Osteocyte (in vitro differentiated cells): Measurements from ENCODE around the gene XYLB. TPM values are rescaled to one million over a fixed set of nuclear protein-coding genes. Genes with fewer than 3 reads are reported as not detected.

Experiments
- DNase-seq: peaks from one replicate; pipeline ENCODE4 v3.0.0; 2021; ENCODE audit warnings: mixed read lengths; ENCODE audit not compliant: unreplicated experiment; ENCODE audit errors: extremely low spot score
- H3K27ac Mint-ChIP-seq: one replicate; pipeline ENCODE4 v1.8.0; 2021; ENCODE audit warnings: mild to moderate bottlenecking, mixed read lengths; ENCODE audit not compliant: unreplicated experiment
- H3K27me3 Mint-ChIP-seq: one replicate; pipeline ENCODE4 v1.8.0; 2021; ENCODE audit warnings: mixed read lengths; ENCODE audit not compliant: unreplicated experiment
- H3K36me3 Mint-ChIP-seq: one replicate; pipeline ENCODE4 v1.8.0; 2021; ENCODE audit warnings: mixed read lengths; ENCODE audit not compliant: unreplicated experiment
- H3K4me1 Mint-ChIP-seq: one replicate; pipeline ENCODE4 v1.8.0; 2021; ENCODE audit warnings: mixed read lengths; ENCODE audit not compliant: unreplicated experiment
- H3K4me3 Mint-ChIP-seq: one replicate; pipeline ENCODE4 v1.8.0; 2021; ENCODE audit warnings: mild to moderate bottlenecking, moderate library complexity, mixed read lengths; ENCODE audit not compliant: unreplicated experiment
- H3K9me3 Mint-ChIP-seq: one replicate; pipeline ENCODE4 v1.8.0; 2021; ENCODE audit warnings: mixed read lengths; ENCODE audit not compliant: unreplicated experiment
- total RNA-seq: library from RNA; stranded (reverse); gene quantifications from 2 replicates; pipeline ENCODE4 v1.2.1, GENCODE V29; 2021
- TF ChIP-seq, protein P1 (sequence below): fragments of 200-600 bp; sonication (generic); IDR thresholded peaks from 2 replicates; pipeline ENCODE4 v1.5.0; 2021; ENCODE audit warnings: antibody characterized with exemption, mild to moderate bottlenecking, moderate library complexity

XYLB gene
- total RNA-seq, 1 donor from 2014 or later: 6.3 TPM

DNA sequence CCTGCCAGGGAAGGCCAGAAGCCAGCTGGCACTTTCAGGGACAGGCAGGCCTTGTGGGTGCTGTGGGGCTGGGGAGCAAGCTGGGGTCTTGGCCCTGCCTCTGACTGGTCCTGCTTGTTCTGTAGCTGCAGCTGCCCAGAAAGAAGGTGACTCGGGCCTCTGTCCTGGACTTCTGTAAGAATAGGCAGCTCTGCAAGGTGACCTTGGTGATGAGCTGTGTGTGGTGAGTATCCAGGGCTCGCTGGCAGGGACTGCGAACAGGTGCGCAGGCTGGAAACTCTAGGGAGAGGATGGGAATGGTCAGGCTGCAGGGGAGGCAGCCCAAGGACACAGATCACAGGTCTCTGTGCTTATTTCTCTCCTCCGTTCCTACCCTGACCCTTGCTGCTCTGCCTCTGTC is 33.3 kb upstream of the XYLB start:
- Mint-ChIP-seq H3K27me3 (no peaks in the 10 kb centered on the region), H3K36me3 (no peaks in the 10 kb centered on the region), H3K4me3 (no peak overlapping the region), H3K9me3 (no peaks in the 10 kb centered on the region), H3K4me1 (no peaks in the 10 kb centered on the region), H3K27ac (no peak overlapping the region)
- TF ChIP-seq, protein P1, sequence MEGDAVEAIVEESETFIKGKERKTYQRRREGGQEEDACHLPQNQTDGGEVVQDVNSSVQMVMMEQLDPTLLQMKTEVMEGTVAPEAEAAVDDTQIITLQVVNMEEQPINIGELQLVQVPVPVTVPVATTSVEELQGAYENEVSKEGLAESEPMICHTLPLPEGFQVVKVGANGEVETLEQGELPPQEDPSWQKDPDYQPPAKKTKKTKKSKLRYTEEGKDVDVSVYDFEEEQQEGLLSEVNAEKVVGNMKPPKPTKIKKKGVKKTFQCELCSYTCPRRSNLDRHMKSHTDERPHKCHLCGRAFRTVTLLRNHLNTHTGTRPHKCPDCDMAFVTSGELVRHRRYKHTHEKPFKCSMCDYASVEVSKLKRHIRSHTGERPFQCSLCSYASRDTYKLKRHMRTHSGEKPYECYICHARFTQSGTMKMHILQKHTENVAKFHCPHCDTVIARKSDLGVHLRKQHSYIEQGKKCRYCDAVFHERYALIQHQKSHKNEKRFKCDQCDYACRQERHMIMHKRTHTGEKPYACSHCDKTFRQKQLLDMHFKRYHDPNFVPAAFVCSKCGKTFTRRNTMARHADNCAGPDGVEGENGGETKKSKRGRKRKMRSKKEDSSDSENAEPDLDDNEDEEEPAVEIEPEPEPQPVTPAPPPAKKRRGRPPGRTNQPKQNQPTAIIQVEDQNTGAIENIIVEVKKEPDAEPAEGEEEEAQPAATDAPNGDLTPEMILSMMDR: no peak
- DNase-seq: peak; percentile 81

DNA sequence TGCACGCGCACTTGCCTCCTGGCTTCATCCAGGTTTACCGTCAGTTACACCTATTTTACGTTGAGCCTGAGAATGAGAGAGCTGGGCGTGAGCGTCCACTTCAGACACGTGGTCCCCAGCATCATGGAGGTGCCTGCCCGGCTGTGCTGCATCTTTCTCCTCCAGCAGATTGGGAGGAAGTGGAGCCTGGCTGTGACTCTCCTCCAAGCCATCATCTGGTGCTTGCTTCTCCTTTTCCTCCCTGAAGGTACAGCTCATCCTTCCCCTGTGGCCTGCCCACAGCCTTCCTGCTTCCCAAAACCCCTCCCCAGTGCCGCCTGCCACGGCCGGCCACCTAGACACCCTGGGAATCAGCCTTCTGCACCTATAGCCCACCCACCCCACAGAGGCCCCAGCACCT is 32.9 kb upstream of the XYLB start:
- H3K4me1 Mint-ChIP-seq: no peaks in the 10 kb centered on the region
- H3K36me3 Mint-ChIP-seq: no peaks in the 10 kb centered on the region
- no peak overlapping the region for H3K4me3 Mint-ChIP-seq
- H3K9me3 Mint-ChIP-seq: no peaks in the 10 kb centered on the region
- peak; percentile 59 for DNase-seq
- TF ChIP-seq, protein P1: no peak
- no peaks in the 10 kb centered on the region for H3K27me3 Mint-ChIP-seq
- no peak overlapping the region for H3K27ac Mint-ChIP-seq

DNA sequence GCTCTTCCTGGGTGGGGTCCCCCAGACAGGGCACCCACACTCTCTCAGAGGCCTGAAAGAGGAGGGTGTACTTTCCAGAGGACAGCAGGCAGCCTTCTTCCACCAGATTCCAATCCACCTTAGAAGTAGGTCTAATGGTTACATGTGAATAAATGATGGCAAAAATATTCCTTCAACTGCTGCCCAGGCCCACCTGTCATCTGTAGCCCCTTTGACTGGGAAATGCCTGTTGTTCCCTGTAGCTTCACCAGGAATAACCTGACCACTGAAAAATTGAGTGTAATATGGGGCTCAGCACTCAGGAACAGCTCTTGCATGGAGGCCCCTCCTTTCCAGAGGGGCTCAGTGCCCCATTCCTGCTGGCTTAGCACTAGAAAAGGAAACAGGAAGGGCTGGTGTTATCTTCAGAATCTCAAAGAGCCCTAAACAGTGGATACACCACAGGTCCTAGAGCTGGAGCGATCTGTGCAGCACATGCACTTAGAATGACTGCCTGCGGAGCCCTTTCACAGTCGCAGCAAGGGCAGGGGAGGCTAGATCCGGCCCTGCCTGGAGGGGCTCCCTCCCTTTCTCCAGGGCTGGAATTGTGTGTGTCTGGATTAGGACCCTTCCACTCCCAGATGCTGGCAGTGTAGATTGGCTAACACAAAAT is 32.3 kb upstream of the XYLB start:
- Mint-ChIP-seq H3K4me1 (no peaks in the 10 kb centered on the region), H3K36me3 (no peaks in the 10 kb centered on the region), H3K27ac (no peak overlapping the region), H3K9me3 (no peaks in the 10 kb centered on the region), H3K27me3 (no peaks in the 10 kb centered on the region), H3K4me3 (no peak overlapping the region)
- TF ChIP-seq, protein P1: no peak
- DNase-seq: peak; percentile 59

DNA sequence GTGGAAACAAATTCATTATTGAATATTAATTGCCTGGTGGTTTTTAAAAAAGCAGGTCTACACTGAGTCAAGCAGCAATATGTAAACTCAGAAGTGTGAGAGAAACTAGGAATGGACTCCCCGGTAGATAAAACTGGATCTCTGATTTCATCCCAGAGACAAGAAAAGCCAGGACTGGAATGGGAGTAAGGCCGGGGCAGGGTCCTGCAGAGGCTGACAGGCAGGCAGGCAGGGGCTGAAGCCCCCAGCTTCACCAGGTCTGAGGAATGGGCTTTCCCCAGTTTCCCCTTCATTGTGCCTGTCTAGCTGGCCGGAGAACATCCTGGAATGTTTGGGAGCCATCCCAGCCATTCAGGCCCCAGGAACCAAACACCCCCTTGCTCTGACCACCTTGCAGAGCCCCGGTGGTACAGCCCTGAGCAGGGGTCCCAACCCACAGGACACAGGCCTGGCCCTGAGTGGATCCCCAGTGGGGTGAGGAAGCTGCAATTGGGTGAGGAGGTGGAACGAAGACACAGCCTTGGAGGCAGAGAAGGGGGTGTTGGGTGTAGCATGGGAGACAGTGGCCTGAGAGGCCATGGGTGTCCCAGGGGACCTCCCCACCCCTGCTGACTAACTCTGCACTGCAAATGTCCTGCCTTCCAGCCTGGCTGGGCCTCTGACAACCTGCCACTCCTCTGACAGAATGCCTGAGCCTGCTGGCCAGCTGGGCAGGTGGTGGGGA is 31.7 kb upstream of the XYLB start:
- no peaks in the 10 kb centered on the region for H3K27me3 Mint-ChIP-seq
- peak; percentile 70 for DNase-seq
- TF ChIP-seq, protein P1: no peak

DNA sequence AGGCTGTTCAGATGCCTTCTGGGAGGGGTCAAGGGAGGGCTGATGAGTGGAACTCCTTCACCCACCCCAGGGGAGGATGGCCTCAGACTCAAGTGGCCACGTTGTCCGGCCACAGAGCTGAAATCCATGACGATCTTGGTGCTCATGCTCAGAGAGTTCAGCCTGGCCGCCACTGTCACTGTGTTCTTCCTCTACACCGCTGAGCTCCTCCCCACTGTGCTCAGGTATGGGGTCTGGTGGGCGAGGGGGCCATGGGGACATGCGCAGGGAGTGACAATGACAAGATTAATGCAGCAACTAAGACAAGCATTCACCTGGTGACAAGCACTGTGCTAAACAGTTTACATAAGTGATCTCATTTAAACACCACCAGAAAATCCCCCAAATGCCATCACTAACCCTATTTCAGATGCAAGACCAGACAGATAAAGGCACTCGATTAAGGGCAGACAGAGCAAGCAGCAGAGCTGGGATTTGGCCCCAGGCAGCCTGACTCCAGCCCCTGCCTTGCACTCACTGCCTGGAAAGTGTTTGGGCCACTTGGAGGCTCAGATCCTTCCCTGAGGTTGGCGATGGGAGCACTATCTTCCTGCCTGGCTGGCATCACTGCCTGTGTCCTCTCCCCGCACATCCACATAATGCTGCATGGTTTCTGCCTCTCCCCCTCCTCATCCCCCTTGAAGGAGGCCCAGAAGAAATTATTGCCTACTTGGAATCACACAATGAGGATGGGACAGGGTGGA is 30.9 kb upstream of the XYLB start:
- no peaks in the 10 kb centered on the region for H3K27me3 Mint-ChIP-seq
- no peaks in the 10 kb centered on the region for H3K4me1 Mint-ChIP-seq
- peaks cover 2% of the 10 kb centered on the region for H3K9me3 Mint-ChIP-seq
- no peak overlapping the region for H3K27ac Mint-ChIP-seq
- DNase-seq: peak; percentile 60
- H3K36me3 Mint-ChIP-seq: no peaks in the 10 kb centered on the region
- no peak overlapping the region for H3K4me3 Mint-ChIP-seq
- TF ChIP-seq, protein P1: no peak

More for the DNA sequence above, 31.7 kb upstream of the XYLB start:
- H3K4me3 Mint-ChIP-seq: no peak overlapping the region
- H3K27ac Mint-ChIP-seq: no peak overlapping the region
- no peaks in the 10 kb centered on the region for H3K4me1 Mint-ChIP-seq
- no peaks in the 10 kb centered on the region for H3K9me3 Mint-ChIP-seq
- no peaks in the 10 kb centered on the region for H3K36me3 Mint-ChIP-seq
